Kidney glomerular epithelial cell (primary cell): Measurements from ENCODE around the gene CFAP45.
A peak's percentile ranks its signal among the peaks of the same experiment; 100 is the strongest.

Experiments
- DNase-seq: peaks from one replicate; lab custom pipeline; 2025; lab: John Stamatoyannopoulos, UW

Gene CFAP45

DNA sequence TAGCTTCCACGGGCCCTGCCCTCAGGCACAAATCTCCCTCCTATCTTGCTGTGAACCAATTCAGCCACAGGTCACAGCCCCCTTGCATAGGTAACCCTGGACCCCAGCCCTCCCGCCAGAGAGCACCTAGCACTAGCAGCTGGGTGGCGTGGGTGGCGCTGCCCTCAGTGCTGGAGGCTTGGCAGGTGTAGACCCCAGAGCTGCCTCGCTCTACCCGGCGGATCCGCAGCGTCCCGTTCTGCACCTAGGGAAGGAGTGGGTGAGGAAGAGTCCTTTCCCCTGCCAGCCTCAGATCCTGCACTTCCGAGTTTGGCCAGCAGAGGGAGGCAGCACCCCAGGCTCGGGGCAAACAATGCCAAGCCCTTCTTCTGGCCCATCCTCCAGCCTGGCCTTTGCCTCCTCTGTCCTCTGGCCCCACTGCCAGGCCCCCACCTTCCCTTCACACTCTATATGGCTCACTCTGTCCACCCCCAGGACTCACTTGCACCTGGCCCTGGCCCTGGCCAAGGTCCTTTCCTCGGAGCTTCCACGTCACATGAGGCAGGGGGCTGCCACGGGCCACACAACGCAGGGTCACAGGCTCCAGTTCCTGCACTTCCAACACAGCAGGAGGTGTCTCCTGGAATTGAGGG is 36.4 kb upstream of the CFAP45 start:
- DNase-seq = no peak

DNA sequence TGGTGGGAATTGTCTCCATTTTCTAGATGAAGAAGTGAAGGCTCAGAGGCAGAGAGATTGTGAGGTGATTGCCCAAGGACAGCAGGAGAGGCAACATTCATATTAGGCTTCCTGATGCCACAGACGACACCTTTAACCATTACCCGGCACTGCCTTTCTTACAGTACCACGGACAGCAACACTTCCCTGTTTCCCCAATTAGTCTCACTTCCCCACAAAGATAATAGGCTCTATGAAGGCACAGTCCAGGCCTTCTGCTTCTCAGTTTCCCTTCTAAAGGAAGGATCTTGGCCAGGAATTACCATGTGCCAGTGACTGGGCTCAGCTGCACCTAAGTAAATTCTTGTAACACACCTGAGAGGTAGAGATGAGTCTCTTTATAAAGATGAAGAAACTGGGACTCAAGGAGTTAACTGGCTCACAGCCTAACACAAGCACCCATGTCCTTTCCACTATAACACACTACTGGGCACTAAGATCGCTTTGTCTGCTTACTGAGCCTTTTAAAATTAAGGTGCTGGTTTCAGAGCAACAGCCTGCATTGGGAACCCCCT is 35.8 kb upstream of the CFAP45 start:
- DNase-seq = no peak

DNA sequence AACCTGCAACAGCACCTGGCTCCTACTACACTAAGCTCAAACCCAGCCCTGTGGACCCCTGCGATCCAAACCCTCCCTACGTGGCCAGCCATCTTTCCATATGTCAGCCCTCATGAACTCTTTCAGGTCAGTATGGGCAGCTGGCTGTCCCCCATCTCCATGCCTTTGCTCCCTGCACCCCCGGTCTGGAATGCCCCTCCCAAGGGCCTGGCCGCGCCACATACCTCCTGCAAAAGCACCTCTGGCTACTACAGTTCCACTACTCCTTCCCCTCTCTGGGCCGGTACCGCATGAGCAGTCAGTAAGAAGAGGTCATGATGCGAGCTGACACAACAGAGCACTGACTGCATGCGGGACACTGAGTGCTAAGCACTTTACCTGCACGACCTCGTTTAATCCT is 35.3 kb upstream of the CFAP45 start:
- DNase-seq = no peak

DNA sequence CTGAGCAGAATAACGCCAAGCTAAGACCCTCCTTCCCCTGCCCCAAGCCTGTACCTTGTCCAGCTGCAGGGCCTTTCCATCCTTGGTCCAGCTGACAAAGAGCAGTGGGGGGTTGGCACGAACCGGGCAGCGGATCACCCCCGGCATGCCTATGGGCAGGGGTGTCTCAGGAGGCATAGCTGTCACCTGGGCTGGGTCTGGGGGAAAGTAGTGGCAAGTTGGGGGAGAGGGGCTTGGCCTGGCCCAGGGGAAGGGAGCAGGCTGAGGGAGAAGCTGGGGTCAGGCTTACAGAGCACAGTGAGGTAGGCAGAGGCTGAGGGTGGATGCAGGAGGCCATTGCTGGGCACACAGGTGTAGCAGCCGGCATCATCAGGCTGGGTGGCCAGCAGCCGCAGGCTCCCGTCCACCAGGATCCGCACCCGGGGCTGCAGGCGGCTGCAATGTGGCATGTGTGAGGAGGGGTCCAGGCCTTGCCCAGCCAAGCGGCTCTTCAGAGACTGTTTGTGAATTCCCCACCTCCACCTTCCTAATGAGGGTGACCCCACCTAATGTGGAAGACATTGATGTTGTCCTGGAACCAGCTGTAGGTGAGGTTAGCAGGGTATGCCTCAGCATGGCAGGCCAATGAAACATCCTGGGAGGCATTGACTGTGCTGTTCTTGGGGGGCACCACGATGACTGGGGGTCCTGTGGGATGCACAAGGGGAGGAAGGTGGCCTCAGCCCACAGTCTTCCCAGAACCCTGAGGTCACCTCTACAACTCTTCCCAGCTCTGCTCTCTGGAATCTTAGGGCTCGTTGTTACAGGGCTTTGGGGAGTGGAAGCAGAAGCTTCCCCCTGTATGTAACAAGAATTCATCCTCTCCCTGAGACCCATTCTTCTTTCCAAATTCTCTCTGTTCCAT is 34.4 kb upstream of the CFAP45 start:
- no peak for DNase-seq

DNA sequence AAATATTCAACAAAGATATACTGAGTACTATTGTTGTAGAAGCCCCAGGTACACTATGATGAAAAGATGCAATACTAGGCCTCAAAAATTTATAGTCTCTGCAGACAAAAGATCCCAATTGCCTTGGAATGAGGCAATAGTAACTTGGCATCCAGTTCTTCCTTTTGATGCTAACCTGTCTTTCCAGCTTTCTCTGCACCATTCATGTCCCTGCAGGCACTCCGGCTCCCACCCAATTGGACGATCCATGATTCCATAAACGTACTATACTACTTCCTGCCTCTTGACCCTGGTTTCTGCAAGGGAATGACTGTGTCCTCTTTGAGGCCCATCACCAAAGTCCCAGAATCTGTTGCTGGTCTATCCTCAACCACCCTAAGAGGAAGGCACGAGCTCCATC is 33.4 kb upstream of the CFAP45 start:
- DNase-seq = no peak

DNA sequence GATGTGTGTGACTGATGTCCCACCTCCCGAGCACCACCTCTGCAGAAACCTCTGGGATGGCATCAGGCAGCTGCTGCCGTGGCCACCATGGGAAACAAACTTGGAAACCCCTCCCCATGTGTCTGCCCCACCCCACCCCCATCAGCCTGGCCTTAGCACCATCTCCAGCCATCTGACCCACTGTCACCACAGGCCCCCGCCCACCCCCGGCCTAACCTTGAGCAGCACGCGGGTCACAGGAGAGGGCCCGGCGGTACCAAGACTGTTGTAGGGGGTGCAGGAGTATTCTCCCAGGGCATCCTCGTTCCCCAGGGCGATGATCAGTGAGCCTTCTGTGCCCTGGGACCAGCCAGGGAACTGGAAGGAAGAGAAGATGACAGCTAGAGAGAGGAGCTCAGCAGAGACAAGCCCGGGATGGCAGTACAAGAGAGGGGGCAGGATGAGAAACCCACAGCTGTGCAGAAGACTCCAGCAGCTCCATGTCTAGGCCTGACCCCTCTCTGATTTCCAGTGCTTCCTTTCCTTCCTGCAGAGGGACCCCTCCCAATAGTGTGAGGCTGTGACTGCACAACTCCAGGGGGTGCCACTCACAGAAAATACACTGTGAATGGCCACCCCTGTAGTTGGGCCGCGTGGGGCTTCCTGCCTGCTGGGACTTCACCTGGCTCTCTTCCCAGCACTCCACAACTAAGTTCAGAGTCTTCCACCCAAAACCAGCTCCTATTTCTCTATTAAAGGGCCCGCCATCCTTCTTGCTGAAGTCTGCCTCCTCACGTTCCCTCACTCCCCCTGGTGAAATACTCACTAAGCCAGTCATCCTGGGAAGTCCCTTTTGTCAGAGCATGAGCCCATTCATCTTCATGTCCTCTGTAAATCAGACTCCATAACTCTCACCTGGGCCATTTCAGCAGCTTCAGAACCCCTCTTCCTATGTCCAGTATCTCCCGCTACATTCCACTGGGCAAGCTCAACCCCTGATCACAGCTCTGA is 32.6 kb upstream of the CFAP45 start:
- no peak for DNase-seq

DNA sequence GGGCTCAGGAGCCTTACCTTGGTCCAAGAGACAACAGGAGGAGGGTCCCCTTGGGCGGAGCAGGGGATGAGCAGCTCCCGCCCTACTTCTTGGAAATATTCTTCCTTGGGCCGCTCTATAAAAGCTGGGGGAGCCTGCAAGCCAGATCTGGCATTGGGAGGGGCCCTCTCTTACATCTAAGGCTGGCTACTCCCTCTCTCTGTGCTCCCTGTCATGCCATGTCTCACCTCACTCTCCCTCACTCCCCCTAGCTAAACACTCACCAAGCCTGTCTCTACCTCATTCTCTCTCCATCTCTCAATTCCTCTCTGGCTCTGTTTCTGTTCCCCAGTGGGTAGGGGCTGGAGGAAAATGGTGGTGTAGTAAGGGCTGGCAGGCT is 31.8 kb upstream of the CFAP45 start:
- no peak for DNase-seq

DNA sequence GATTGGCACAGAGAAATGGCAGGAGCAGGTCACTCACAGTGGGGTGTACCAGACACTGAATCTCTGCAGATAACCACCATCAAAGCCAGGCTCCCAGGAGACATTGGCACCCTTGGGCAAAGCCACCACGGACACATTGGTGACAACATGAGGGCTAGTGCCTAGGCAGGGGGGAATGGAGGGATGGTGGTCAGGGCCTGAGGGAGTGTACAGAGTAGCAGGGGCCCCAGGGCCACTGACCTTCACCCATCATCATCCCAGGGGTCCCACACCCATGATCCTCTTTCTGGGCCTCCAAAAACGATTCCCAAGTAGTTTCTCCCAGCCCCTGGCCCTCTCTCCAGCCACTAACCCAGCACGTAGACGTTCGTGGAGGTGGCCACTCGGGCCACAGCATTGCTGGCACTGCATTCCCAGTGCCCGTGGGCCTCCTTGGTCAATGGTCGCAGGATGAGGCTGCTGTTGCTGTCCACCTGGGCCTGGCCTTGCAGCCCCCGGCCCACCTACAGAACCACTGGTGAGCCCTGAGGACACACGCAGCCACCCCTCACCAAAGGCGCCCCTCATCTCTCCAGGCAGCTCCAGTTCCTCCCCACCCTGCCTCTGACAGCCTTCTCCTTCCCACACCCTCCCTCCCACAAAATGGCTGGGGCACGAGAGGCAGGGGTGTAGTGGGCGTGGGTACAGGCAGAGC is 31.3 kb upstream of the CFAP45 start:
- no peak for DNase-seq

DNA sequence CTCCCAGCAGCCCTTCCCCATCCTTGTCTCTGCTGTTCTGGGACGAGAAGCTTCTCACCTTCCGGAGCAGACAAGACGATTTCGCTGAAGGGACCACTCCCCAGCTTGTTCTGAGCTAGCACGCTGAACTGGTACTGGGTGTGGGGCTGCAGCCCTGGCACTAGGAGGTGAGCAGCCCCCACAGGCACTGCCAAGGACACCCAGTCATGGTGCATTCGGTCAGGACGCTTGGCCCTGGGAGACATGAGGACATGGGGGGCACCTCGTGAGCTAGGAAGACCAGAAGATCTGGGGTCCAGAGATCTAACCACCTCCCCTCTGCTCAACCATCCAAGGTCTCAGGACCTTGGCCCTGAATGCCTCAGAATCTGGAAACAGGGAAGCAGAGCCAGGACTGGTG is 30.7 kb upstream of the CFAP45 start:
- DNase-seq = no peak

DNA sequence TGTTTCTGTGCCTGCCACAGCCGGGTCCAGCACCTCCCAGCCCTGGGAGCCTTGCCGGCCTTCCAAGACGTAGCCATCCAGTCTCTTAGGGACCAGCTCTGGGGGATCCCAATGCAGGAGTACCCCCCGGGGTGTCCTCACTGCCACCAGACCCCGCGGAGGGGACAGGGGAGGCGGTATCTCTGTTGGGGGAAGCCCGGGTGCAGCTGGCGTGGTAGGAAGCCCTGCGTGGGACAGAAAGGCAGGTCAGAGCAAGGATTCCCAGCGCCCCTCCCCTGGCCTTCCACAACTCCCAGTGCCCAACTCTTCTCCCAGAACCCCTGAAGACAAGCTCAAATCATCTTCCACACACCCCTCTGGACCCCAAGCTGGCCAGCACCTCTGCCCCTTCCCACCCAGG is 30.3 kb upstream of the CFAP45 start:
- no peak for DNase-seq

DNA sequence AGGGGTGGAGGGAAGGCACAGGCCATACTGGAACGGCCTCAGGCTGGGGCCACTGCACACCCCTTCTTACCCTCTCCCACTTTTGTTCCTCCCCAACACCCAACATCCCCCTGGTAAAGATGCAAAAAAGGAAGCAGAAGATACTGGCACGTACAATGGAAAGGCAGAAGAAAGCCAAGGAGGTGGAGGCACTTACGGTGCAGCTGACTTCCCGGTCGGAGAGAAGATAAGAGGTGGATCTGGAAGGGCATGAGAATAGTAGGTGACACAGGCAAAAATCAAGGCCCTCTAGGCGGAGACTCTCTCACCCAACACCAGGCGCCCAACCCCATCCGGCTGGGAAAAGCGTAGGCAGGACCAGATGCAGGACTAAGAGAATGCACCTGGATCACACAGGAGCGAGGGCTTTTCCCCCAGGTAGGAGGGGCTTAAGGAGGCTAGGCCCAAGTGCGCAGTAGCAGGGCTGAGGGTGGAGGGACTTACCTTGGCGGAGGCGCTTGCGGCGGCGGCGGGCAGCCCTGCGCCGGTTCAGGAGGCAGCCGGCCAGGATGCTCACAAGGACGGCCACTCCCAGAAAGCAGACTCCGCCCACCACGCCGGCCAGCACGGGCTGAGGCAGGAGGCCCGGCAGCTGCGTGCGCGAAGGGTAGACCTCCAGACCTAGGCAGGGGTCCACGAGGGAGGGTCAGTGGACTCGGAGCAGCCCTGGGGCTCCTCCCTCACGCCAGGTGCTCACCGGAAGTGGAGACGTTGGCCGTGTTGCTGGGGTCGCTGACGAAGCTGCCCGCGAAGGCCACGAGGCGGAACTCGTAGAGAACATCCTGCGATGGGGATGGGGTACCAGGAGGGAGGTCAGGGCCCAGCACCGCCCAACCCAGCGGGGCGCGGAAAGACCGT is 29.4 kb upstream of the CFAP45 start:
- DNase-seq = no peak

DNA sequence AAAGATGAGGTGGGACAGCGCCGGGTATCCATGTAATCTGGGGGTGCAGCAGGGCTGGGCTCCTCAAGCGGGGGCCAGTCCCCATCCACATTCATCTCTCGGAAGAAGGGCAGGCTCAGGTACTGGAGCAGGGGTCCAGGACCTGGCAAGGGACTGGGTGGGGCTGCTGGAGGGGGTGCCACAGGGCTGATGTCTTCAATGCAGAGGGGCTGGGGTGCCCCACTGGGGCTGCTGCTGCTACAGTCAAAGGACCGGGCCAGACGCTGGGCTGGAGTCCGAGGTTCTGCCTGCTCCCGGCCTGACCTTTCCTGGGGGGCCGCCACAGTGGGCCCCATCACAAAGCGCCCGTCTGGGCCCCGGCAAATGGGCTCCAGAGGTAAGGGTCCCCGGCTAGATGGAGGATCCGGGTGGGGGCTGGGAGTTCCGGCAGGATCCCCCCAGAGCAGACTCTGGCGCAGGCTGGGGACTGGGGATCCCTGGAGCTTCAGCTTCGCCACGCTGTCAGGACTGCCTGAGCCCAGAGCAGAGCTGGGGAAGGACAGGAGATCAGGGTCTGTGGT is 28.6 kb upstream of the CFAP45 start:
- no peak for DNase-seq

DNA sequence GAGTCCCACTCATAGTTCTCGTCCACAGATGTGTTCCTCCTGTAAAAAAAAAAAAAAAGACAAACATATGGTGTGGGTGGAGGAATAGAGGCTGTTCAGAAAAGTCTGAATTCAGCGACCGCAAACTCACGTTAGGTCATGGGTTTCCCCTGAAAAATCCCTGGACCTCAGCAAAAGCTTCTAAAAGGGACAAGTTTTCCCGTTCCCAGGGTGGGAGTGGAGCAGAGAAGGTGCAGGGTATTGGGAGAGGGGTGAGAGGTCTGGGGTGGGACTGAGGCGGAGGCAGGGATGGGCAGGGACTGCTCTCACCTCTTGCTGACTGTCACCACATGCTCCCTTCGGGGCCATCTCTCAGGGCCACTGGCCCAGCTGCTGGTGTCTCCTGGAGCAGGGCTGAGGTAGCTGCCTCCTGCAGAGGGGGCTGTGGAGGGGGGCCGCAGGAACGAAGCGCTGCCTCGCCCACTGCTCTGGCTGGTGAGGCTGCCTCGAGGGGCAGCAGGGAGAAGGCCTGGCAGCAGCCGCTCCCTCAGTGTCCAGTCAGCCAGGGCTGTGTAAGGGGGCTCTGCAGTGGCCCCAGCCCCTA is 28.0 kb upstream of the CFAP45 start:
- DNase-seq = no peak

DNA sequence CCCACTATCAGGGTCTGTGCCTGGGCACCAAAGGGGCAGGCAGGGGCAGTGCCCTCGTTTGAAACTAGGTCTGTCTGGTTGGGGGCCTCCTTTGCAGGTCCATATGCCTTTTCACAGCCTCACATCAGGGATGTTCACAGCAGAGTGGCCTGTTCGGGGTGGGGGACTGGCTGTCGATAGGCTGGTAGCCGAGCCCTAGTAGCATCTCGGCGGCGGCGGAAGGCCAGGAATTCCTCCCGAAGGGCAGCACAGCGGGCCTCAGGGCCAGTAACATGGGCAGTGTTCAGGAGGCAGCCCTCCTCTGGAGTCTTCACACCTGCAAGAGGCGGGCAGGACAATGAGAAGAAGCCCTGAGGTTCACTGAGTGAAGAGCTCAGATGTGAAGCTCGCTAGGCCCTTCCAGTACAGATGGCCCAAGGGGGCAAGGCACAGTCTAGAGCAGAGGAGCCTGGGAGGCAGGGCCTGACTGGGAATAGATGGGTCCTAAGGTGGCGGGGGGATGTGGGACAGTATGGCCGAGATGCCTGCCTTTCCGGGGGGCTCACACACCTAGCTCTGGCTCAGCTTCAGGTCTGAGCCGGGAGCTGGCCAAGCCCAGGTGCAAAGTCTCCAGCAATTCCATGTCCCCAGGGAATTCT is 27.4 kb upstream of the CFAP45 start:
- DNase-seq = no peak

DNA sequence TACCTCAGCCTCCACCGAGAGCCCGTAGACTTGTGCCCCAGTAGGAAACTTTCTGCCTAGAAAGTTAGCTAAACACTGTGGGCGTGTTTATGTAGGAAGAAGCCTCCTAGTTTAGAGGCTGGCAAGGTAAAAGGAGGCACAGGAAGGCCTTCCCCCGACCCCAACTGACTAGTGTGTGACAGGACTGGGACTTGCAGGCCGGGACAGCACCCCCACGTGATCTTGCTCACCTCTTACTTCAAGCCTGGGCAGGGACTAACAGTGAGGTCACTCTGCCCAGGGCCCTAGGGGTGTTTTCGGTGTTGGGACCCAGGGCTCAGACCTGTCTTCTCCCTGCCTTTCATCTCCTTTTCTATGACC is 25.7 kb upstream of the CFAP45 start:
- no peak for DNase-seq

DNA sequence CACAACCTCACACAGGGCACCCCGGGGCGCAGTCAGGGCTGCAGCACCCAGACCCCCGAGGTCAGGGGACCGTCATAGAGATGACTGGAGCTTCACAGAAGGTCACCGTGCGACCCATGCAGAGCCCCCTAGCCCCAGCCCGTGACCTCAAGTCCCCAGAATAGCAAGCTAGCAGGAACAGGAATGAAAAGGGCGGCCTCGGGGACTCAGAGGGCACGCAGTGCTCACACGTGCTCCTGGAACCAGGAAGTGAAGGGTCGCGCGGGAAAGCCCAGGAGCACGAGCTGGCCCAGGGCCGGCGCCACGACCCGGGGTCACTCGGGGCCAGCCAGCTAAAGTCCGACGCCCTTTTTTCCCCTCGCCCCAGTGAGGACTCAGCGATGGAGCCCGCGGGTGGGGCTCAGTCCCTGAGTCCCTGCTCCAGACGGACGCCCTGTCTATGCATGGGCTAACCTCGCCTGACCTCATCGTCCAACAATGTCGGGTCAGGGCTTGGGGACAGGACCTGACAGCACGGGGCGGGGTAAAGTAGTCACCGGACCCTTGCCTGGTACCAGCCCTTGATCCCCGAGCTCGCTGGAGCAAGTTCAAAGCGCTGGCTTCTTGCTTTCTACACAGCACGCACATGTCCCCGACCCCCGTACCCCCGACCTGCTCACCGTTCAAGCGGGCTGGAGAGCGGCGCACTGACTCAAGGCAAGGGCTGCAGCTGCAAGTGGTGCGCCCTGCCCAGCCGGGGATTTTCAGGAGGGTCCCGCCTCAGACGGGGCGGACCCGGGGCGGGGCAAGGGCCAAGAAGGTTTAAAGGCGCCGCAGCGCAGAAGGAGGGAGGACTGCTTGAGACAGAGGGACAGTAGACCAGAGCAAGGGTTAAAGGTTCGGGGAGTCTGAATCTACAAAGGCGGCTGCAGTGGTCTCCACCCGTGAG is 25.1 kb upstream of the CFAP45 start, which contains the start of gene TAGLN2:
TAGLN2 (minus strand) TSS at position 717 of the 928 bp plus-strand sequence. CDS start 4,998 bp downstream, outside the sequence.
- peak; percentile 93 for DNase-seq

DNA sequence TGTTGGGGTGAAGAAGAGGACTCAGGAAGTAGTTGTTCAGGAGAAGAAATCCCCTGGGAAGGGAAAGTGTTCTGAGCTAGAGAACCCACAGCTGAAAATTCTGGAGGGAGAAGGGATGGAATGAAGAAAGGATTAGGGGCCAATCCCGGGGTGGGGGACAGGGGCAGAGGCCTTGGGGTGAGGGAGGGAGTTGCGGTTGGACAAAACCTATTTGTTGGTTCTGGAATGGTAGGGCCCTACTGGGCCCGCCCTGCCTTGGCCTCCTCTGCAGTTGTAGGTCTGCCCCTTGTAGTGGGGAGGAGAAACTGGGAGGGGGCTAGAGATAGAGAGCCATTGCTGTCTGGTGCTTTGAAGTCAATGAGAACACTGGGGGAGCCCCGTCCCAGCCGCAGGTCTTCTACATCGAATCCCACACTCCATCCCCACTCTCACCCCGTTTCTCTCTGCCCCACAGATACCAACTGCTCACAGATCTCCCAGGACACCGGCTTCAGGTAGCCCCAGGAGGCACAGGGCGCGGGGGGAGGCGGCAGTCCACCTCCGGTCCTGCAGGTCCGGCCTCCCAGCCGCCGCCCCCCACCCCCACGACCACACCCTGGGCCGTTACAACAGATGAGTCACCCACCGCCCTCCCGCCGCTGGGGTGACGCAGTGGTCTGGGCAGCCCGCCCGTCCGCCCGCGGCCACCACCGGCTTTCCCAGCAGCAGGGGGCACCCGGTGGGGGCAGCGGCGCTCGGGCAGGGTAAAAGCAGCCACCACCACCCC is 24.2 kb upstream of the CFAP45 start:
- DNase-seq = peak; percentile 85
